ENCODE measurements around the gene CFAP91. TPM values are rescaled to one million over a fixed set of nuclear protein-coding genes. Genes with fewer than 3 reads are reported as not detected.

CFAP91 gene
- total and polyA plus RNA-seq, 12 donors: 0.19 to 1.6 (median 0.49) TPM

DNA sequence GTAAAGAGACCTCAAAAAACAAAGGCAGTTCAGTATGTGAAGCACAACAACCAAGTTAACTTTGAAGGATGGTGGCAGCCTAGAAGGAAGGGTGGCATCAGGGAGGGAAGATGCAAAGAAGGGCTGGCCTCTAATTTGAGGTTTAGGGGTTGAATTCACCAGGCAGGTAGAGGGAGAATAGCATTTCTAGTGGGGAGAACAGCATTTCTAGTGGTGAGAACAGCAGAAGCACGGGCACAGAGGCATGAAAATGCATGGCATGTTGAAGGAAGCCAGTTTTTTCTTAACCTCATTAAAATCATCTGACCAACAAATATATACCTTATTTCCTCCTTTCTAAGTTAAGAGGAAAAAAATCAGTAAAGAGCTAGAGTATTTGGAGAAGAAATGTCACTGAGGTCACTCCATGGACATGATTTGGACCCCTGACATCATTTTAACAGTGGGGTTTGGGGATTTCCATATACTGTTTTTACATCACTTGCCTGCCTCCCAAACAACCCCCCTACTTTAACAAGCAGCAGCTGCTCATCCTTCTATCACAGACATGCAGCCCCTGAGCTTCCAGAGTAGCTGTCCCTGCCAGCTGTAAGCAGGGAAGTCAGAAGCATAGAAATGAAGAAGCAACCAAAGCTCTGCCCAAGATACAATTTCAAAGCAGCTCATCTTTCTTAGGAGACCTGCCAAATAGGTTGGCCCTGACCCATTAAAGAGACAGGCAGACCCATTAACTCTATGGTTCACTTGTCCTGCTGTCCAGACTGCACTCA lies 40.0 kb upstream of the CFAP91 start:
- Histone ChIP-seq H3K27ac (peak overlapping the region; percentile 62 to 98 (median 94)), H3K4me3 (peak overlapping the region in 4 of 10 donors; percentile 8 to 19 (median 17)), H3K4me1 (peaks cover 4 to 67% (median 32%) of the 10 kb centered on the region in 9 donors), H3K27me3 (no peaks in the 10 kb centered on the region), H3K36me3 (peaks cover 0 to 23% (median 0%) of the 10 kb centered on the region in 9 donors), H3K9me3 (no peaks in the 10 kb centered on the region)
- ATAC-seq (no peak), DNase-seq (no peak)
- intact Hi-C loops (cut with DNase I): no loop called here
- TF ChIP-seq, protein P1, sequence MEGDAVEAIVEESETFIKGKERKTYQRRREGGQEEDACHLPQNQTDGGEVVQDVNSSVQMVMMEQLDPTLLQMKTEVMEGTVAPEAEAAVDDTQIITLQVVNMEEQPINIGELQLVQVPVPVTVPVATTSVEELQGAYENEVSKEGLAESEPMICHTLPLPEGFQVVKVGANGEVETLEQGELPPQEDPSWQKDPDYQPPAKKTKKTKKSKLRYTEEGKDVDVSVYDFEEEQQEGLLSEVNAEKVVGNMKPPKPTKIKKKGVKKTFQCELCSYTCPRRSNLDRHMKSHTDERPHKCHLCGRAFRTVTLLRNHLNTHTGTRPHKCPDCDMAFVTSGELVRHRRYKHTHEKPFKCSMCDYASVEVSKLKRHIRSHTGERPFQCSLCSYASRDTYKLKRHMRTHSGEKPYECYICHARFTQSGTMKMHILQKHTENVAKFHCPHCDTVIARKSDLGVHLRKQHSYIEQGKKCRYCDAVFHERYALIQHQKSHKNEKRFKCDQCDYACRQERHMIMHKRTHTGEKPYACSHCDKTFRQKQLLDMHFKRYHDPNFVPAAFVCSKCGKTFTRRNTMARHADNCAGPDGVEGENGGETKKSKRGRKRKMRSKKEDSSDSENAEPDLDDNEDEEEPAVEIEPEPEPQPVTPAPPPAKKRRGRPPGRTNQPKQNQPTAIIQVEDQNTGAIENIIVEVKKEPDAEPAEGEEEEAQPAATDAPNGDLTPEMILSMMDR (IDR thresholded peaks at IDR 0.05): peak in 2 of 9 donors; percentile 6 to 10
- WGBS, 2 donors: 52 to 66% methylated on average over 1 of the region's 1 CpG

DNA sequence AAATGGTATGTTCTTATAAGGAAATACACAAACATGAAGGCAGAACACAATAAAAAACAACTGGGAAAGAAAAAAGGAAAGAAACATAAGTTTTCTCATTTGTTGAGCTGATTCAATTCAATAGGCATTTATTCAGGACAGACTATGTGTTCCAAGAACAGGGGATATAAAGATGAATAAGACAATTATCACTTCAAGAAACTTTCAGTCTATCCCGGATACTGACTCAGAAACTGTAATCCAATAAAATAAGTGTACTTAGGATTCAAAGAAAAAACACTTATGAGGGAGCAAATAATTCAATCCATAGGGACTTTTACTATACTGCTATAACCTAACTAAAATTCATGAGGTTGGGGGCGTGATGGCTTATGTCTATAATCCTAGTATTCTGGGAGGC lies 38.9 kb upstream of the CFAP91 start:
- TF ChIP-seq, protein P1 (IDR thresholded peaks at IDR 0.05): no peak
- Histone ChIP-seq H3K4me3 (no peak overlapping the region), H3K4me1 (peaks cover 4 to 60% (median 32%) of the 10 kb centered on the region in 9 donors), H3K27me3 (no peaks in the 10 kb centered on the region), H3K27ac (peak overlapping the region in 8 of 10 donors; percentile 90 to 98 (median 94)), H3K36me3 (peaks cover 0 to 24% (median 0%) of the 10 kb centered on the region in 9 donors), H3K9me3 (no peaks in the 10 kb centered on the region)
- DNase-seq (no peak), ATAC-seq (no peak)
- WGBS, 2 donors: 82 to 85% methylated on average over 2 of the region's 2 CpGs
- intact Hi-C loops (cut with DNase I): no loop called here

DNA sequence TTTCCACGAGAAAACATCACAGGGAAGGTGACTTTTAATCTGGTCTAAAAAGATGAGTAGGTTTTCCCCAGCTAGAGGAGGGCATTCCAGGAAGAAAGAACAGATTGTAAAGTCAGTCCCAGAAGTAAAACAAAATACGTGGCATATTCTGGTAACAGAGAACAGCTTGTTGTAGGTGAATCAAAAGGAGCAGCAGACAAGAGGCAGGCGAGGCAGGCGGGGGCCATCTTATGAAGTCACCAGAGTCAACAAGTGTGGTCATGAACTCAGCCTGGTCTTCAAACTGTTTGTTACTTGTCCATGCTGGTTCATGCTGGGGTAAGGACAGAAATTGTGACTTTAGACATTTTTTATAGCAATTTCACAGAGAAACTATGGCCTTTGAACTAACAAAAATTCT lies 38.5 kb upstream of the CFAP91 start:
- peaks cover 4 to 60% (median 33%) of the 10 kb centered on the region in 9 donors for H3K4me1 ChIP-seq
- H3K27ac ChIP-seq: peak overlapping the region; percentile 59 to 98 (median 92)
- DNase-seq (no peak), ATAC-seq (no peak)
- H3K36me3 ChIP-seq: peaks cover 0 to 29% (median 0%) of the 10 kb centered on the region in 9 donors
- WGBS, 2 donors: 63 to 71% methylated on average over 4 of the region's 4 CpGs
- intact Hi-C loops (cut with DNase I): no loop called here
- H3K9me3 ChIP-seq: no peaks in the 10 kb centered on the region
- no peaks in the 10 kb centered on the region for H3K27me3 ChIP-seq
- no peak overlapping the region for H3K4me3 ChIP-seq
- TF ChIP-seq, protein P1 (IDR thresholded peaks at IDR 0.05): no peak

DNA sequence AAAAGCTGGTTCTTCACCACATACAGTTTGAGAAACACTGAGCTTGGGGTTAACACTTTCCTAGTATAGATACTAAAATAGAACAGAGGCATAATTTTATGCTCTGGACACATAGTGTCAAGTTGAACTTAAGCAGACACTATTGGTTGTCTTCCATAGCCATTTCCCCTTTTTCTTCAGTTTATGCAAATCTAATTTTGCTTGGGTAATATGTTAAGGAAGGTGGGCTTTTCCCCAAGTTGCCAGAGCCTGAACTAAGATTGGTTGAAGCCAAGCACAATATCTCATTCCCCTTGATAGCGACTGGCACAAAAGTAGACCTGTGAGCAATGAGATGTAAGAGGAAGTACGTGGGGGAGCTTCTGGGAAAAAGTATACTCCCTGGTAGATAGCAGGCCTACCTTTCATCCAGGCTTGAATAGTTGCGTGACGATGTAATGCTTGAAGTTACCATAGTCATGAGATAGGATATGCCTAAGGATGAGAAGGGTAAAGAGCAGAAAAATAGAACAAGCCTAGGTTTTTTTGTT lies 37.9 kb upstream of the CFAP91 start:
- H3K27ac ChIP-seq: peak overlapping the region; percentile 72 to 98 (median 92)
- WGBS, 2 donors: 39 to 49% methylated on average over 4 of the region's 4 CpGs
- no peak overlapping the region for H3K4me3 ChIP-seq
- DNase-seq (no peak), ATAC-seq (peak in 5 of 8 donors; percentile 13 to 62 (median 27))
- peaks cover 4 to 62% (median 38%) of the 10 kb centered on the region in 9 donors for H3K4me1 ChIP-seq
- TF ChIP-seq, protein P1 (IDR thresholded peaks at IDR 0.05): no peak
- intact Hi-C loops (cut with DNase I): no loop called here
- H3K27me3 ChIP-seq: no peaks in the 10 kb centered on the region
- H3K36me3 ChIP-seq: peaks cover 0 to 35% (median 0%) of the 10 kb centered on the region in 9 donors
- H3K9me3 ChIP-seq: no peaks in the 10 kb centered on the region

Data from heart right ventricle (tissue), 16 donors.